Hepatocyte (in vitro differentiated cells): ENCODE results near the gene DEFB124. TPM values are rescaled to one million over a fixed set of nuclear protein-coding genes. Genes with fewer than 3 reads are reported as not detected.

Experiments
- DNase-seq: peaks from one replicate; pipeline ENCODE4 v3.0.0-alpha.2; 2016; ENCODE audit warnings: low spot score
- H2AFZ ChIP-seq: fragments of 200-600 bp; sonication (generic); 2 replicates; pipeline ENCODE4 v1.6.0; 2016; ENCODE audit warnings: antibody characterized with exemption, mild to moderate bottlenecking
- H3K27ac ChIP-seq: fragments of 200-600 bp; sonication (generic); 2 replicates; pipeline ENCODE4 v1.5.1; 2016; ENCODE audit warnings: mild to moderate bottlenecking
- H3K27me3 ChIP-seq: fragments of 200-600 bp; sonication (generic); 2 replicates; pipeline ENCODE4 v1.6.1; 2016
- H3K36me3 ChIP-seq: fragments of 200-600 bp; sonication (generic); replicated peaks from 2 replicates; pipeline ENCODE4 v1.5.1; 2016; ENCODE audit warnings: low read depth; ENCODE audit not compliant: insufficient read depth
- H3K4me1 ChIP-seq: fragments of 200-600 bp; sonication (generic); 2 replicates; pipeline ENCODE4 v1.5.1; 2016; ENCODE audit warnings: mild to moderate bottlenecking, moderate library complexity; ENCODE audit not compliant: insufficient read depth
- H3K4me2 ChIP-seq: fragments of 200-600 bp; sonication (generic); 2 replicates; pipeline ENCODE4 v1.6.0; 2016
- H3K4me3 ChIP-seq: fragments of 200-600 bp; sonication (generic); 2 replicates; pipeline ENCODE4 v1.5.1; 2016; ENCODE audit warnings: mild to moderate bottlenecking
- H3K79me2 ChIP-seq: fragments of 200-600 bp; sonication (generic); 2 replicates; pipeline ENCODE4 v1.6.0; 2017; ENCODE audit warnings: mild to moderate bottlenecking
- H3K9me2 ChIP-seq: fragments of 200-600 bp; sonication (generic); replicated peaks from 2 replicates; pipeline ENCODE4 v1.6.0; 2017; ENCODE audit warnings: mild to moderate bottlenecking; ENCODE audit not compliant: insufficient read depth
- H3K9me3 ChIP-seq: fragments of 200-600 bp; sonication (generic); 2 replicates; pipeline ENCODE4 v1.5.1; 2016; ENCODE audit warnings: low read depth, mild to moderate bottlenecking
- H4K20me1 ChIP-seq: fragments of 200-600 bp; sonication (generic); 2 replicates; pipeline ENCODE4 v1.6.0; 2016; ENCODE audit warnings: mild to moderate bottlenecking; ENCODE audit not compliant: insufficient read depth, poor library complexity, severe bottlenecking
- EZH2 ChIP-seq: fragments of 200-600 bp; sonication (generic); IDR thresholded peaks from 2 replicates; pipeline ENCODE4 v1.6.1; 2016; ENCODE audit warnings: antibody characterized with exemption, mild to moderate bottlenecking, borderline replicate concordance
- EZH2phosphoT487 ChIP-seq: fragments of 200-600 bp; sonication (generic); IDR thresholded peaks from one replicate; pipeline ENCODE4 v1.6.1; 2018; ENCODE audit warnings: antibody characterized with exemption, mild to moderate bottlenecking, low read depth, moderate library complexity; ENCODE audit not compliant: unreplicated experiment, severe bottlenecking
- WGBS: methylation state at CpG from one replicate; pipeline ENCODE4 v1.1.6; 2016; ENCODE audit warnings: low lambda C conversion rate; ENCODE audit errors: missing lambda C conversion rate; 5-methylcytosine and 5-hydroxymethylcytosine counted together
- polyA plus RNA-seq: library from polyadenylated mRNA; unstranded; fragments of >200 nt; fragmentation: Nextera tagmentation; extraction: Ambion mirVana; gene quantifications from 2 replicates; pipeline ENCODE4 v1.2.1, GENCODE V29; 2016
- total RNA-seq: library from RNA; depleted of rRNA; stranded (reverse); fragments of >200 nt; gene quantifications from 2 replicates; pipeline ENCODE4 v1.2.3, GENCODE V29; 2014
- TF ChIP-seq, protein P1 (sequence below): fragments of 200-600 bp; sonication (generic); IDR thresholded peaks from 2 replicates; pipeline ENCODE4 v1.5.1; 2016; ENCODE audit warnings: antibody characterized with exemption, mild to moderate bottlenecking; ENCODE audit not compliant: poor library complexity

DEFB124 gene
- total and polyA plus RNA-seq, 2 experiments from 2014 or later: not detected

DNA sequence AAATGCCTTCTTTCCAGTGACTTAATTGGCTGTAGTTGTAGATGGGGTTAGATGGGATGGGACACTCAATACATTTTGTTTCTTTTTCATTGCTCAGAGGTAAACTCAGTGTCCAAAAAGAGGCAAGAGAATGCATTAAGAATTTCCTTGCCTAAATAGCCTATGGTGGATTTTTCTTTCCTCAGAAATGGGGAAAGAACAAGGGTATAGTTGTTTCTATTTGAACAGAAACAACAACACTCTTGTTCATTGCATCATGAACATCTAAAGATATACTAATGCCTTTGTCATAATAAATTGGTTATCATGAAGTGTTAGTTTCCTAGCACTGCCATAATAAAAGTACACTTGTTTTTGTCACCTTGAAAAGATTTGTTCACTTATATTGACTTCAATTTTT is 49.1 kb downstream of the DEFB124 start:
- no peak overlapping the region for H3K4me3 ChIP-seq
- no peak overlapping the region for H3K4me2 ChIP-seq
- H3K36me3 ChIP-seq: no peaks in the 10 kb centered on the region
- no peak overlapping the region for H2AFZ ChIP-seq
- H3K9me3 ChIP-seq: no peaks in the 10 kb centered on the region
- H3K79me2 ChIP-seq: no peaks in the 10 kb centered on the region
- no peaks in the 10 kb centered on the region for H3K27me3 ChIP-seq
- H4K20me1 ChIP-seq: no peaks in the 10 kb centered on the region
- H3K27ac ChIP-seq: no peak overlapping the region
- TF ChIP-seq, protein P1, sequence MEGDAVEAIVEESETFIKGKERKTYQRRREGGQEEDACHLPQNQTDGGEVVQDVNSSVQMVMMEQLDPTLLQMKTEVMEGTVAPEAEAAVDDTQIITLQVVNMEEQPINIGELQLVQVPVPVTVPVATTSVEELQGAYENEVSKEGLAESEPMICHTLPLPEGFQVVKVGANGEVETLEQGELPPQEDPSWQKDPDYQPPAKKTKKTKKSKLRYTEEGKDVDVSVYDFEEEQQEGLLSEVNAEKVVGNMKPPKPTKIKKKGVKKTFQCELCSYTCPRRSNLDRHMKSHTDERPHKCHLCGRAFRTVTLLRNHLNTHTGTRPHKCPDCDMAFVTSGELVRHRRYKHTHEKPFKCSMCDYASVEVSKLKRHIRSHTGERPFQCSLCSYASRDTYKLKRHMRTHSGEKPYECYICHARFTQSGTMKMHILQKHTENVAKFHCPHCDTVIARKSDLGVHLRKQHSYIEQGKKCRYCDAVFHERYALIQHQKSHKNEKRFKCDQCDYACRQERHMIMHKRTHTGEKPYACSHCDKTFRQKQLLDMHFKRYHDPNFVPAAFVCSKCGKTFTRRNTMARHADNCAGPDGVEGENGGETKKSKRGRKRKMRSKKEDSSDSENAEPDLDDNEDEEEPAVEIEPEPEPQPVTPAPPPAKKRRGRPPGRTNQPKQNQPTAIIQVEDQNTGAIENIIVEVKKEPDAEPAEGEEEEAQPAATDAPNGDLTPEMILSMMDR: no peak
- TF ChIP-seq EZH2: no peak
- TF ChIP-seq EZH2phosphoT487: no peak
- no peaks in the 10 kb centered on the region for H3K4me1 ChIP-seq
- no peak for DNase-seq
- no peaks in the 10 kb centered on the region for H3K9me2 ChIP-seq

DNA sequence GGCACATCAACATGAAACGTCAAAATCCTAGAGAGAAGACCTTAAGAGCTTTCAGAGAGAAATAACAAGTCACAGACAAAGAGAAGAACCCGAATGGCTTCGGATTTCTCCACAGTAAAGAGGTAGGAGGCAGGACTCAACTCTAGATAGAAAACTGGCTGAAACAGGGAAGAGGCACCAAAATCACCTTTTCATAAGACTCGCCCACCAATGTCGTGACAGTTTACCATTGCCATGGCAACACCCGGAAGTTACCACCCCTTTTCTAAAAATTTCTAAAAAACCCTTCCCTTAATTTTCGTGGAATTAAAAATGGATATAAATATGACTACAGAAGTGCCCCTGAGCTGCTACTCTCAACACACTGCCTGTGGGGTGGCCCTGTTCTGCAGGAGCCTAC is 56.6 kb downstream of the DEFB124 start:
- TF ChIP-seq EZH2: no peak
- TF ChIP-seq, protein P1: no peak
- no peak for TF ChIP-seq EZH2phosphoT487

DNA sequence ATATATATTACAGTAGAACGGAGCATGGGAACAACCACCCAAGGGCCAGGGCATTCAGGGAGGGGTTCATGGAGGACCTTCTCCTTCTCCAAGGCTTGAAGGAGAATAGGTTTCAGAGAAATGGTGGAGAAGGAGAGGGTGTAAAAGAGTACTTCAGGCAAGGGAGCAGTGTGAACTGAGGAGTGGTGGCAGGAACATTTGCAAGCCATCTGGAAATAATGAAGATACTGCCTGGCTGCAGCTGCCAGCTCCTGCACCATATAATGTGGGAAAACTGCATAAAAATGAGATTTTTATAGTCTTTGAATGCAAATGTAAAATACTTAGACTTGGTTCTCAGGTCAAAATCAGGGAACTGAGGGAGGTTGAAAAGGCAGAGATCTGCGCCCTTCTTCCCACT is 59.3 kb downstream of the DEFB124 start:
- H3K79me2 ChIP-seq: no peaks in the 10 kb centered on the region
- H3K4me3 ChIP-seq: no peak overlapping the region
- H2AFZ ChIP-seq: no peak overlapping the region
- H3K36me3 ChIP-seq: no peaks in the 10 kb centered on the region
- no peak overlapping the region for H3K27ac ChIP-seq
- no peak overlapping the region for H3K4me2 ChIP-seq
- WGBS: 90% methylated on average over 2 of the region's 2 CpGs
- no peak for DNase-seq
- H3K4me1 ChIP-seq: no peaks in the 10 kb centered on the region
- TF ChIP-seq, protein P1: no peak
- TF ChIP-seq EZH2phosphoT487 (no peak), EZH2 (no peak)
- H4K20me1 ChIP-seq: no peaks in the 10 kb centered on the region
- H3K9me3 ChIP-seq: no peaks in the 10 kb centered on the region
- no peaks in the 10 kb centered on the region for H3K27me3 ChIP-seq
- H3K9me2 ChIP-seq: no peaks in the 10 kb centered on the region

More for the DNA sequence above, 56.6 kb downstream of the DEFB124 start:
- Histone ChIP-seq H3K36me3 (no peaks in the 10 kb centered on the region), H4K20me1 (no peaks in the 10 kb centered on the region), H3K4me2 (no peak overlapping the region), H3K4me3 (no peak overlapping the region), H2AFZ (no peak overlapping the region), H3K27ac (no peak overlapping the region), H3K4me1 (no peaks in the 10 kb centered on the region), H3K27me3 (no peaks in the 10 kb centered on the region), H3K9me2 (no peaks in the 10 kb centered on the region), H3K9me3 (no peaks in the 10 kb centered on the region), H3K79me2 (no peaks in the 10 kb centered on the region)
- 77% methylated on average over 7 of the region's 7 CpGs for WGBS
- no peak for DNase-seq

Other genes starting within 250 kb of the DEFB124 start
- not detected in 2 replicates for gene DEFB115, start 217.5 kb downstream of the DEFB124 start, total RNA-seq
- not detected in 2 replicates for gene DEFB115, start 217.5 kb downstream of the DEFB124 start, polyA plus RNA-seq
- gene DEFB116, start 166.5 kb downstream of the DEFB124 start, total RNA-seq: not detected in 2 replicates
- not detected in 2 replicates for gene DEFB116, start 166.5 kb downstream of the DEFB124 start, polyA plus RNA-seq
- gene DEFB118, start 106.5 kb downstream of the DEFB124 start, total RNA-seq: not detected in 2 replicates
- not detected in 2 replicates for gene DEFB118, start 106.5 kb downstream of the DEFB124 start, polyA plus RNA-seq
- gene DEFB119, start 84.5 kb downstream of the DEFB124 start, total RNA-seq: not detected in 2 replicates
- gene DEFB119, start 84.5 kb downstream of the DEFB124 start, polyA plus RNA-seq: not detected in 2 replicates
- not detected in 2 replicates for gene DEFB121, start 68.9 kb downstream of the DEFB124 start, total RNA-seq
- not detected in 2 replicates for gene DEFB121, start 68.9 kb downstream of the DEFB124 start, polyA plus RNA-seq
- gene DEFB123, start 34.5 kb downstream of the DEFB124 start, total RNA-seq: not detected in 2 replicates
- not detected in 2 replicates for gene DEFB123, start 34.5 kb downstream of the DEFB124 start, polyA plus RNA-seq
- gene REM1, start 161 bp upstream of the DEFB124 start, total RNA-seq: 0.08 TPM in 1 of 2 replicates, not detected in the other
- 1.1 TPM in 1 of 2 replicates, not detected in the other for gene REM1, start 161 bp upstream of the DEFB124 start, polyA plus RNA-seq
- 219 and 228 TPM in 2 replicates for gene HM13, start 39.3 kb upstream of the DEFB124 start, total RNA-seq
- gene HM13, start 39.3 kb upstream of the DEFB124 start, polyA plus RNA-seq: 460 and 461 TPM in 2 replicates
- gene ID1, start 130.2 kb upstream of the DEFB124 start, total RNA-seq: 616 and 651 TPM in 2 replicates
- gene ID1, start 130.2 kb upstream of the DEFB124 start, polyA plus RNA-seq: 310 and 388 TPM in 2 replicates
- gene COX4I2, start 162.8 kb upstream of the DEFB124 start, total RNA-seq: 0.68 and 3.6 TPM in 2 replicates
- 0.37 and 3.3 TPM in 2 replicates for gene COX4I2, start 162.8 kb upstream of the DEFB124 start, polyA plus RNA-seq
- 139 and 145 TPM in 2 replicates for gene BCL2L1, start 247.7 kb upstream of the DEFB124 start, total RNA-seq
- 104 and 108 TPM in 2 replicates for gene BCL2L1, start 247.7 kb upstream of the DEFB124 start, polyA plus RNA-seq